B cell (primary cell): ENCODE data around the gene RREB1. TPM values are rescaled to one million over a fixed set of nuclear protein-coding genes. Genes with fewer than 3 reads are reported as not detected.

ENCODE experiments used
- ATAC-seq: fragments of 200-7000 bp; cut with Tn5 transposase; one replicate; pipeline ENCODE4 v1.10.0; 2021; ENCODE audit warnings: low read depth, mild to moderate bottlenecking, moderate number of reproducible peaks, moderate library complexity
- CTCF ChIA-PET: fragments of 350-600 bp; sonication (Branson Sonifier 250); formaldehyde crosslinking; loops from one replicate; lab custom pipeline; 2021; ENCODE audit warnings: antibody characterized with exemption, inconsistent platforms; lab: Charles Lee
- POLR2A ChIA-PET: fragments of 350-600 bp; sonication (Branson Sonifier 250); formaldehyde crosslinking; loops from one replicate; lab custom pipeline; 2021; ENCODE audit warnings: antibody characterized with exemption; lab: Charles Lee
- DNase-seq: peaks from one replicate; pipeline ENCODE4 v3.0.0; 2013
- H2AFZ ChIP-seq: 2 replicates; pipeline ENCODE4 v1.6.1; 2012; ENCODE audit warnings: mild to moderate bottlenecking, low read depth, low read length; ENCODE audit not compliant: insufficient read depth, poor library complexity, severe bottlenecking
- H3K27ac ChIP-seq, 2 donors: 1 replicate in 1 of 2; 2 replicates in 1 of 2; pipeline ENCODE4 v1.5.1; 2012 to 2013; ENCODE audit warnings: low read length in 2 of 2, mild to moderate bottlenecking in 2 of 2, moderate library complexity in 1 of 2
- H3K27me3 ChIP-seq, 4 experiments: fragments of 200-600 bp in 1 of 4; sonication (generic) in 1 of 4; replicated peaks in 1 of 4; 1 replicate in 2 of 4; 2 replicates in 2 of 4; pipeline versions ENCODE4 v1.6.1 to v1.7.0; 2013 to 2016; ENCODE audit warnings: low read length in 3 of 4, mild to moderate bottlenecking in 2 of 4, mixed read lengths in 1 of 4, moderate library complexity in 1 of 4; ENCODE audit not compliant: insufficient read depth in 4 of 4, control insufficient read depth in 3 of 4; ENCODE audit errors: control extremely low read depth in 1 of 4
- H3K36me3 ChIP-seq, 2 experiments: replicated peaks in 1 of 2; 1 replicate in 1 of 2; 2 replicates in 1 of 2; pipeline versions ENCODE4 v1.6.1 to v1.7.1; 2013; ENCODE audit warnings: low read length in 1 of 2; ENCODE audit not compliant: insufficient read depth in 2 of 2, control insufficient read depth in 1 of 2; ENCODE audit errors: control extremely low read depth in 1 of 2, extremely low read depth in 1 of 2
- H3K4me1 ChIP-seq, 2 donors: fragments of 200-600 bp in 1 of 2; sonication (generic) in 1 of 2; 1 replicate in 1 of 2; 2 replicates in 1 of 2; pipeline versions ENCODE4 v1.5.1 to v1.6.1; 2013 to 2017; ENCODE audit warnings: low read length in 2 of 2; ENCODE audit not compliant: control insufficient read depth in 2 of 2, insufficient read depth in 2 of 2
- H3K4me2 ChIP-seq: replicated peaks from 2 replicates; pipeline ENCODE3; 2012; ENCODE audit warnings: mild to moderate bottlenecking, low read depth, low read length; ENCODE audit not compliant: poor library complexity, severe bottlenecking
- H3K4me3 ChIP-seq, 5 experiments: fragments of 200-600 bp in 1 of 5; sonication (generic) in 1 of 5; 1 replicate in 3 of 5; 2 replicates in 2 of 5; pipeline versions ENCODE4 v1.5.1 to v1.7.0; 2011 to 2016; ENCODE audit warnings: low read length in 4 of 5, mild to moderate bottlenecking in 4 of 5, low read depth in 2 of 5, control low read depth in 1 of 5, moderate library complexity in 1 of 5; ENCODE audit not compliant: insufficient read depth in 1 of 5; ENCODE audit errors: control extremely low read depth in 1 of 5, extremely low read depth in 1 of 5
- H3K79me2 ChIP-seq: fragments of 200-600 bp; sonication (generic); one replicate; pipeline ENCODE4 v1.6.0; 2016; ENCODE audit warnings: low read length; ENCODE audit not compliant: control insufficient read depth, insufficient read depth
- H3K9ac ChIP-seq: fragments of 200-600 bp; sonication (generic); 2 replicates; pipeline ENCODE4 v1.6.1; 2017; ENCODE audit warnings: mild to moderate bottlenecking, low read length, moderate library complexity
- H3K9me3 ChIP-seq, 3 donors: one replicate each; pipeline versions ENCODE4 v1.6.1 to v1.7.1; 2013; ENCODE audit warnings: low read length in 2 of 3; ENCODE audit not compliant: control insufficient read depth in 2 of 3, insufficient read depth in 1 of 3; ENCODE audit errors: control extremely low read depth in 1 of 3
- H4K20me1 ChIP-seq: 2 replicates; pipeline ENCODE4 v1.6.0; 2012; ENCODE audit warnings: mild to moderate bottlenecking, low read length; ENCODE audit not compliant: insufficient read depth, control insufficient read depth, poor library complexity, severe bottlenecking
- H3K27ac Mint-ChIP-seq: one replicate; pipeline ENCODE4 v1.8.0; 2021; ENCODE audit warnings: mixed read lengths
- H3K27me3 Mint-ChIP-seq: one replicate; pipeline ENCODE4 v1.8.0; 2021; ENCODE audit warnings: mixed read lengths
- H3K4me1 Mint-ChIP-seq: one replicate; pipeline ENCODE4 v1.8.0; 2021; ENCODE audit warnings: mixed read lengths
- H3K4me3 Mint-ChIP-seq: one replicate; pipeline ENCODE4 v1.8.0; 2021; ENCODE audit warnings: mixed read lengths
- H3K9me3 Mint-ChIP-seq: one replicate; pipeline ENCODE4 v1.8.0; 2022; ENCODE audit warnings: mixed read lengths; ENCODE audit not compliant: insufficient read depth
- EZH2 ChIP-seq: IDR thresholded peaks from 2 replicates; pipeline ENCODE4 v1.6.1; 2012; ENCODE audit warnings: borderline replicate concordance, low read depth, mild to moderate bottlenecking, moderate library complexity, low read length; ENCODE audit not compliant: insufficient read depth, poor library complexity, severe bottlenecking
- WGBS: methylation state at CpG from one replicate; pipeline ENCODE4 v1.1.5; 2013; ENCODE audit warnings: missing lambda C conversion rate; ENCODE audit not compliant: insufficient coverage; 5-methylcytosine and 5-hydroxymethylcytosine counted together
- intact Hi-C: fragments of 100-400 bp; cut with micrococcal nuclease; formaldehyde crosslinking; loops from one replicate; pipeline ENCODE4 v1.10.0; 2022
- polyA plus RNA-seq: library from polyadenylated mRNA; depleted of rRNA; stranded (reverse); fragments of >200 nt; gene quantifications from 2 replicates; pipeline ENCODE4 v1.2.3, GENCODE V29; 2012
- total RNA-seq, 2 donors: library from RNA; stranded (reverse); fragments of 120-200 nt in 1 of 2; gene quantifications; 1 replicate in 1 of 2; 2 replicates in 1 of 2; pipeline versions ENCODE4 v1.2.3 to v1.2.4, GENCODE V29; 2013 to 2022
- TF ChIP-seq, protein P1 (sequence below): fragments of 200-600 bp; IDR thresholded peaks from one replicate; pipeline ENCODE4 v1.8.0; 2022; ENCODE audit warnings: antibody characterized with exemption, mild to moderate bottlenecking

RREB1 gene
- total and polyA plus RNA-seq, 2 donors (not counting 1 experiment from before 2014, with no cell fraction given), result 10.4 to 58.6 TPM

DNA sequence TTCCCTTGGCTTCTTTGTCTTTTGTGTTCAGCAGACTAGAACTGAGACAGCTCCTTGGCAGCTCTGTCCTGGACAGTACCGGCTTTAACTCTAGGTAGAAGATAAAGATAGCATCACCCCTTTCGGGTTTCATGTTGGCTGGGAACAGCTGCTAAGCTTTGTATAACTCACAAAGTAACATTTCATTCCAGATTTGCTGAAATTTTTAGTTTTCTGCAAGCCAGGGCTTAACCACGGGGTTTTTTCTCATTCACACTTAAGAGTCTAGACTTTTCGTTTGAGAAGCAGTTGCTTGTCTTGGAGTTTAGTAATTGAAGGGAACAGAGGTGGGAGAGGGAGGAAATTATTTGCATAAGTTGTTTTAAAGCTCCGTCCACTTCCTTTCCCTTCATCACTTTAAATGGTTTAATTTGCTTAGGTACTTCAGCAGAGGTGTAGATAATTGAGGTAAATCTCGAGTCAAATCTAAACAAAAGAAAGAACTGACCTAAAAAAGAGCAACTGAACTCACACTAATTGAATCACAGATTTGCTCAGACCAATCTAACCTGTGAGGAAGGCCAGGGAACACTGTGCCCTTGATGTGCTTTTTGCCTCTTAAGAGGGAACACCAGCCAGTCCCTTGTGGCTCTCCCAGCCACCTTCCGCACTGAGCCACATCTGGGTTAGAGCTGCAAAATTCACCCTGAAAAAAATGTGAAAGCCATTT is 48.3 kb downstream of the RREB1 start:
- POLR2A ChIA-PET, result interaction anchor here (0.7 kb wide), 1 partner anchor 48 kb away, joined by 4 read pairs; the partner anchor contains the start of gene RREB1
- TF ChIP-seq EZH2, result no peak
- TF ChIP-seq, protein P1, sequence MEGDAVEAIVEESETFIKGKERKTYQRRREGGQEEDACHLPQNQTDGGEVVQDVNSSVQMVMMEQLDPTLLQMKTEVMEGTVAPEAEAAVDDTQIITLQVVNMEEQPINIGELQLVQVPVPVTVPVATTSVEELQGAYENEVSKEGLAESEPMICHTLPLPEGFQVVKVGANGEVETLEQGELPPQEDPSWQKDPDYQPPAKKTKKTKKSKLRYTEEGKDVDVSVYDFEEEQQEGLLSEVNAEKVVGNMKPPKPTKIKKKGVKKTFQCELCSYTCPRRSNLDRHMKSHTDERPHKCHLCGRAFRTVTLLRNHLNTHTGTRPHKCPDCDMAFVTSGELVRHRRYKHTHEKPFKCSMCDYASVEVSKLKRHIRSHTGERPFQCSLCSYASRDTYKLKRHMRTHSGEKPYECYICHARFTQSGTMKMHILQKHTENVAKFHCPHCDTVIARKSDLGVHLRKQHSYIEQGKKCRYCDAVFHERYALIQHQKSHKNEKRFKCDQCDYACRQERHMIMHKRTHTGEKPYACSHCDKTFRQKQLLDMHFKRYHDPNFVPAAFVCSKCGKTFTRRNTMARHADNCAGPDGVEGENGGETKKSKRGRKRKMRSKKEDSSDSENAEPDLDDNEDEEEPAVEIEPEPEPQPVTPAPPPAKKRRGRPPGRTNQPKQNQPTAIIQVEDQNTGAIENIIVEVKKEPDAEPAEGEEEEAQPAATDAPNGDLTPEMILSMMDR, result no peak
- Histone ChIP-seq H3K4me2 (peak overlapping the region; percentile 73), H2AFZ (no peak overlapping the region), H3K27ac (peak overlapping the region; percentile 35 to 90), H3K36me3 (no peaks in the 10 kb centered on the region), H3K9ac (peak overlapping the region; percentile 41), H3K4me3 (peak overlapping the region in 1 of 5 experiments; percentile 38), H3K27me3 (no peaks in the 10 kb centered on the region), H3K4me1 (peaks cover 46 to 50% of the 10 kb centered on the region in 2 donors), H3K9me3 (no peaks in the 10 kb centered on the region), H4K20me1 (peaks cover 64% of the 10 kb centered on the region), H3K79me2 (peaks cover 96% of the 10 kb centered on the region)
- 14% methylated on average over 3 of the region's 7 CpGs for WGBS
- ATAC-seq, result no peak
- Mint-ChIP-seq H3K4me3 (peak overlapping the region; percentile 59), H3K4me1 (peaks cover 79% of the 10 kb centered on the region), H3K27ac (peak overlapping the region; percentile 69), H3K9me3 (no peaks in the 10 kb centered on the region), H3K27me3 (no peaks in the 10 kb centered on the region)
- CTCF ChIA-PET, result interaction anchor here (0.5 to 3.8 kb wide), 4 partner anchors 9 to 436 kb away, joined by 3 to 17 read pairs (median 4); no protein-coding TSS in a partner anchor
- DNase-seq, result no peak
- intact Hi-C loops, result loop anchor here (2.0 to 5.0 kb wide), 2 partner anchors 15 to 36 kb away; no protein-coding TSS in a partner anchor
